Panc1 (cell line): ENCODE measurements around the gene ADK.

Source experiments
- CTCF ChIP-seq: fragments of 450-650 bp; IDR thresholded peaks from 2 replicates; pipeline ENCODE4 v1.5.1; 2017; ENCODE audit warnings: mild to moderate bottlenecking
- POLR2AphosphoS5 ChIP-seq: IDR thresholded peaks from 2 replicates; pipeline ENCODE4 v1.6.1; 2012; ENCODE audit warnings: mild to moderate bottlenecking, low read depth, low read length, moderate library complexity
- REST ChIP-seq, 2 experiments: IDR thresholded peaks; 2 replicates each; pipeline ENCODE4 v1.6.1; 2011 to 2012; ENCODE audit warnings: low read depth in 2 of 2, control low read depth in 1 of 2, low read length in 1 of 2, mild to moderate bottlenecking in 1 of 2, moderate library complexity in 1 of 2; ENCODE audit not compliant: insufficient read depth in 1 of 2
- SIN3A ChIP-seq: IDR thresholded peaks from 2 replicates; pipeline ENCODE4 v1.6.1; 2012; ENCODE audit warnings: low read depth, mild to moderate bottlenecking, low read length, moderate library complexity, borderline replicate concordance; ENCODE audit not compliant: insufficient read depth

GRCh38 chr10:74231375-74231774 is 80.4 kb downstream of the ADK start:
- TF ChIP-seq CTCF (no peak), POLR2AphosphoS5 (no peak), SIN3A (no peak), REST (IDR thresholded peaks at IDR 0.05; ENCODE audit: insufficient read depth in 1 of 2, low read depth in 2 of 2, low read length in 1 of 2) (no peak)
